ENCODE measurements around the gene IDH3G.

Gene IDH3G

DNA sequence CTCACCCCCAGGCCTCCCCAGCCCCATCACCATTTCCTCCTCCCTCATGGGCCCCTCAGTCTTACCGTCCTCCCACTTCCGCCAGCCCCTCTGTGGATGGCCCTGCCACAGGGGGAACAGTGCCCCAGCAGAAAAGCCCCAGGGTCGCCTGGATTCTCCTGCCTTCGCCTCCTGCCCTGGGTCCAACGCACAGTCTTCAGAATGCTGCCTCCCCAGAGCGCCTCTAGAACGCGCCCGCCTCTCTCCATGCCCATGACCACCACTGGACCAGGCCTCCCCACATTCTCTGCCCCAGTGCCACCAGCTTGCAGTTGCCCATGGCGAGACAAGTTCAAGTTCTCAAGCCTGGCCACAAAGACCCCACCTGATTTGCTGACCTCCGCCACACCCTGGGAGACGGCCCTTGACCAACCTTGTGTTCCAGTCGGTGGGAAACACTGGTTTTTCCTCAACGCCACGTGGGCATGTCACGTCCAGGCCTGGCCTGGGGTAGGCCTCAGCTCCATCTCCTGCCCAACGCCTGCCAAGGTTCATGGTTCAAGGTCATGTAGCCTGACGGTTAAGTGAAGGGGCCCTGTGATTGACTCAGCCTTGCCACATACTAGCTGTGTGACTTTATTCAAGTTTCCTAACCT lies 30.8 kb downstream of the IDH3G start:
- Histone ChIP-seq H3K27me3 (ENCODE audit: control insufficient read depth, insufficient read depth, low read length) (no peaks in the 10 kb centered on the region), H3K27ac (no peak overlapping the region), H3K4me3 (ENCODE audit: low read depth, low read length) (no peak overlapping the region), H2AFZ (no peak overlapping the region), H3K36me3 (ENCODE audit: control insufficient read depth, insufficient read depth, low read length) (no peaks in the 10 kb centered on the region), H3K9me3 (ENCODE audit: control insufficient read depth, low read length) (no peaks in the 10 kb centered on the region), H3K4me2 (ENCODE audit: low read length) (no peak overlapping the region), H3K79me2 (no peaks in the 10 kb centered on the region), H3K9ac (no peak overlapping the region), H3K4me1 (no peaks in the 10 kb centered on the region)
- TF ChIP-seq, protein P1, sequence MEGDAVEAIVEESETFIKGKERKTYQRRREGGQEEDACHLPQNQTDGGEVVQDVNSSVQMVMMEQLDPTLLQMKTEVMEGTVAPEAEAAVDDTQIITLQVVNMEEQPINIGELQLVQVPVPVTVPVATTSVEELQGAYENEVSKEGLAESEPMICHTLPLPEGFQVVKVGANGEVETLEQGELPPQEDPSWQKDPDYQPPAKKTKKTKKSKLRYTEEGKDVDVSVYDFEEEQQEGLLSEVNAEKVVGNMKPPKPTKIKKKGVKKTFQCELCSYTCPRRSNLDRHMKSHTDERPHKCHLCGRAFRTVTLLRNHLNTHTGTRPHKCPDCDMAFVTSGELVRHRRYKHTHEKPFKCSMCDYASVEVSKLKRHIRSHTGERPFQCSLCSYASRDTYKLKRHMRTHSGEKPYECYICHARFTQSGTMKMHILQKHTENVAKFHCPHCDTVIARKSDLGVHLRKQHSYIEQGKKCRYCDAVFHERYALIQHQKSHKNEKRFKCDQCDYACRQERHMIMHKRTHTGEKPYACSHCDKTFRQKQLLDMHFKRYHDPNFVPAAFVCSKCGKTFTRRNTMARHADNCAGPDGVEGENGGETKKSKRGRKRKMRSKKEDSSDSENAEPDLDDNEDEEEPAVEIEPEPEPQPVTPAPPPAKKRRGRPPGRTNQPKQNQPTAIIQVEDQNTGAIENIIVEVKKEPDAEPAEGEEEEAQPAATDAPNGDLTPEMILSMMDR (IDR thresholded peaks at IDR 0.05) = no peak

DNA sequence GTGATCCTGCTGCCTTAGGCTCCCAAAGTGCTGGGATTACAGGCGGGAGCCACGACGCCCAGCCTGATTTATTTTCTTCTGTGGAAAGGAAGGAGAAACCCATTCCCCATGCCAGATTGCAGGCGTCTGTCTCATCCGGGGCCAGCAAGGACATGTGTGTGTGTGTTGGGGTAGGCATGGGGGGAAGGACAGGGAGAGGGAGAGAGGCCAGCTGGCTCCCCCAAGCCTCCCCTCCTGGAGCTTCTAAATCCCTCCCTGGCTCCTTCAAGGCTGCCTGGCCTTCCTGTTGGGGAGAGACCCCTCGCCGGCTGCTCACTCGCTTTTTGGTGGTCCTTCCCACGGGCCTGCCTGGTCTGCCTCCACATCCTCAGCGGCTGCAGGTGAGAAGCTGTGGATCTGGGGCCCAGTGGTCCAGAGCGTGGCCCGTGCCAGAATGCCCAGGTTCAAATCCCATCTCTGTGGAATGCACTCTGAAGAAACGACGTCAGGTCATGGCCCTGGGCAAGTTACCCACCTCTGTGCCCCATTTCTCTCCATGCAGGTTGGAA lies 31.5 kb downstream of the IDH3G start:
- Histone ChIP-seq H3K4me3 (ENCODE audit: low read depth, low read length) (no peak overlapping the region), H3K4me2 (ENCODE audit: low read length) (no peak overlapping the region), H3K36me3 (ENCODE audit: control insufficient read depth, insufficient read depth, low read length) (no peaks in the 10 kb centered on the region), H3K79me2 (no peaks in the 10 kb centered on the region), H3K27me3 (ENCODE audit: control insufficient read depth, insufficient read depth, low read length) (no peaks in the 10 kb centered on the region), H2AFZ (no peak overlapping the region), H3K9ac (no peak overlapping the region), H3K27ac (no peak overlapping the region), H3K4me1 (no peaks in the 10 kb centered on the region), H3K9me3 (ENCODE audit: control insufficient read depth, low read length) (no peaks in the 10 kb centered on the region)
- TF ChIP-seq, protein P1 (IDR thresholded peaks at IDR 0.05) = no peak

DNA sequence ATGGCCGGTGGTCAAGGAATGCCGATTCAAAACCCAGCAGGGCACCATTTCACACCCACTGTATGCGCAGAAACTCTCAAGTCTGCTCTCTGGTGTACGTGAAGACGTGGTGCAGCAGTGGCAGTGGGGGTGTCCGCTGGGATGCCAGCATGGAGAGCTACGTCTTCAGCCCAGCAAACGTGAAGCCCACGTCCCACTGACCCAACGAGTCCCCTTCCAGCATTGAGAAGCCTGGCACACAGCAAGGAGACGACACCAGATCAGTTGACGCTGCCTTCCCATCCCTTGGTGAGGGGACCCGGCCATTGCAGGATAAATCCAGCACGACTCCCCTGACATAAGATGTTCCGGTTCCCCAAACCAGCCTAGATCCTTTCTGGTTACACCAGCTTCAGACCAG lies 32.3 kb downstream of the IDH3G start:
- no peak overlapping the region for H3K4me2 ChIP-seq (ENCODE audit: low read length)
- H3K9me3 ChIP-seq (ENCODE audit: control insufficient read depth, low read length) = no peaks in the 10 kb centered on the region
- no peaks in the 10 kb centered on the region for H3K4me1 ChIP-seq
- H3K4me3 ChIP-seq (ENCODE audit: low read depth, low read length) = no peak overlapping the region
- H3K79me2 ChIP-seq = no peaks in the 10 kb centered on the region
- H3K9ac ChIP-seq = no peak overlapping the region
- no peaks in the 10 kb centered on the region for H3K27me3 ChIP-seq (ENCODE audit: control insufficient read depth, insufficient read depth, low read length)
- no peaks in the 10 kb centered on the region for H3K36me3 ChIP-seq (ENCODE audit: control insufficient read depth, insufficient read depth, low read length)
- H3K27ac ChIP-seq = no peak overlapping the region
- no peak overlapping the region for H2AFZ ChIP-seq
- TF ChIP-seq, protein P1 (IDR thresholded peaks at IDR 0.05) = no peak

DNA sequence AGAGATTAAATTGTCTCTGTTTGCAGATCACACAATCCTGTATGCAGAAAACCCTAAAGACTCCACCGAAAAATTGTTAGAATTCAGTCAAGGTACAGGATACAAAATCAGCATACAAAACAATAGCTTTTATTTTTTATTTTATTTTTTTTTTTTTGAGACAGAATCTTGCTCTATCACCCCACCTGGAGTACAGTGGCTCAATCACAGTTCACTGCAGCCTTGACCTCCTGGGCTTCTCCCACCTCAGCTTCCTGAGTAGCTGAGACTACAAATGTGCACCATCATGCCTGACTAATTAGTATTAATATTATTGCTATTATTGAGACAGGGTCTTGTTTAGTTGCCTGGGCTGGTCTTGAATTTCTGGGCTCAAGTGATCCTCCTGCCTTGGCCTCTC lies 39.0 kb downstream of the IDH3G start:
- H3K9me3 ChIP-seq (ENCODE audit: control insufficient read depth, low read length) = no peaks in the 10 kb centered on the region
- TF ChIP-seq, protein P1 (IDR thresholded peaks at IDR 0.05) = no peak
- no peak overlapping the region for H3K4me3 ChIP-seq (ENCODE audit: low read depth, low read length)
- no peaks in the 10 kb centered on the region for H3K4me1 ChIP-seq
- H3K79me2 ChIP-seq = no peaks in the 10 kb centered on the region
- no peak overlapping the region for H3K27ac ChIP-seq
- no peak overlapping the region for H3K4me2 ChIP-seq (ENCODE audit: low read length)
- no peak overlapping the region for H2AFZ ChIP-seq
- H3K36me3 ChIP-seq (ENCODE audit: control insufficient read depth, insufficient read depth, low read length) = no peaks in the 10 kb centered on the region
- H3K27me3 ChIP-seq (ENCODE audit: control insufficient read depth, insufficient read depth, low read length) = no peaks in the 10 kb centered on the region
- H3K9ac ChIP-seq = no peak overlapping the region
